ENCODE measurements around the gene DLX1.

GRCh38 chr2:172099472-172100079 is 14.3 kb downstream of the DLX1 start:
- TF ChIP-seq SP1 (CRISPR knock-in tag; IDR thresholded peaks at IDR 0.05) (0 out of 2 replicates have a peak, but pooled peaks have one; percentile 1), E2F3 (CRISPR knock-in tag; IDR thresholded peaks at IDR 0.05) (no peak), POLR2AphosphoS2 (IDR thresholded peaks at IDR 0.05; ENCODE audit: low read length) (no peak), ATF7 (IDR thresholded peaks at IDR 0.05) (no peak), TCF7L2 (IDR thresholded peaks at IDR 0.05; ENCODE audit: low read depth, low read length) (no peak), TAF1 (IDR thresholded peaks at IDR 0.05; ENCODE audit: control insufficient read depth, extremely low read depth, insufficient read depth, low read length, severe bottlenecking) (no peak), E2F5 (CRISPR knock-in tag; IDR thresholded peaks at IDR 0.05) (no peak), ZBTB34 (CRISPR knock-in tag; IDR thresholded peaks at IDR 0.05) (no peak), ZNF174 (CRISPR knock-in tag; IDR thresholded peaks at IDR 0.05) (no peak), E2F1 (CRISPR knock-in tag; IDR thresholded peaks at IDR 0.05) (no peak), SIX5 (IDR thresholded peaks at IDR 0.05; ENCODE audit: borderline replicate concordance in 1 of 2, insufficient read depth in 1 of 2, low read depth in 1 of 2, low read length in 2 of 2) (no peak), ZNF778 (CRISPR knock-in tag; IDR thresholded peaks at IDR 0.05) (no peak), CTCF (IDR thresholded peaks at IDR 0.05 in 2 of 3, conservative IDR thresholded peaks at IDR 0.05 in 1 of 3; ENCODE audit: insufficient read depth in 2 of 3, low read depth in 1 of 3, low read length in 3 of 3) (no peak), ZNF699 (CRISPR knock-in tag; IDR thresholded peaks at IDR 0.05; ENCODE audit: insufficient replicate concordance) (no peak)

Data from K562 (cell line).